ENCODE results near the gene LHFPL2. TPM values are rescaled to one million over a fixed set of nuclear protein-coding genes. Genes with fewer than 3 reads are reported as not detected.

LHFPL2 gene
- total and polyA plus RNA-seq, 9 of the 15 experiments (the other 6 are each of a cell fraction or from before 2014, with no cell fraction given), result 1.0 to 6.6 (median 4.6) TPM

- no peak for TF ChIP-seq ZNF512 (tag; IDR thresholded peaks at IDR 0.05)
- TF ChIP-seq CREB5 (CRISPR knock-in tag; IDR thresholded peaks at IDR 0.05), result no peak
- no peak for TF ChIP-seq ESRRA (IDR thresholded peaks at IDR 0.05; ENCODE audit: borderline replicate concordance, low read depth)
- TF ChIP-seq MEF2A (IDR thresholded peaks at IDR 0.05; ENCODE audit: control insufficient read depth, low read depth, low read length), result no peak
- TF ChIP-seq GMEB1 (CRISPR knock-in tag; IDR thresholded peaks at IDR 0.05), result no peak
Measured at GRCh38 chr5:78476795-78477194, 171.8 kb downstream of the LHFPL2 start (continued).

GRCh38 chr5:78475370-78475769 is 173.2 kb downstream of the LHFPL2 start:
- POLR2A ChIA-PET, result interaction anchor here (0.7 to 0.8 kb wide), 2 partner anchors 13 to 594 kb away, joined by 3 read pairs; no protein-coding TSS in a partner anchor
- no peak for FAIRE-seq
- no peak for ATAC-seq
- Histone ChIP-seq H3K27ac (ENCODE audit: extremely low read depth, low read depth, low read length) (no peak overlapping the region), H3K4me1 (replicated peaks in 1 of 2; ENCODE audit: control insufficient read depth in 2 of 2, insufficient read depth in 2 of 2, low read length in 2 of 2) (peaks cover 0 to 23% of the 10 kb centered on the region in 2 experiments; a peak in 3 of 5 replicates), H3K27me3 (ENCODE audit: control insufficient read depth in 2 of 2, insufficient read depth in 2 of 2, low read length in 2 of 2) (no peaks in the 10 kb centered on the region), H3K9me3 (replicated peaks; ENCODE audit: control insufficient read depth, insufficient read depth, low read depth, low read length) (no peaks in the 10 kb centered on the region), H3K4me3 (no peak overlapping the region), H3K9me1 (ENCODE audit: control insufficient read depth, insufficient read depth, low read length) (no peaks in the 10 kb centered on the region), H3K79me2 (ENCODE audit: control insufficient read depth, insufficient read depth, low read length) (no peaks in the 10 kb centered on the region), H4K20me1 (replicated peaks; ENCODE audit: control insufficient read depth, insufficient read depth, low read length) (no peaks in the 10 kb centered on the region), H3K9ac (ENCODE audit: insufficient read depth in 1 of 2, low read depth in 2 of 2, low read length in 2 of 2) (no peak overlapping the region), H2AFZ (ENCODE audit: low read depth, low read length) (no peak overlapping the region), H3K4me2 (ENCODE audit: insufficient read depth, low read length) (no peak overlapping the region), H3K36me3 (ENCODE audit: control insufficient read depth, insufficient read depth, low read length) (no peaks in the 10 kb centered on the region; the same call in 2 of the 3 replicates)
- intact Hi-C loops (cut with micrococcal nuclease) (loop anchor here (10.0 kb wide), 1 partner anchor 489 kb away; no protein-coding TSS in a partner anchor), in situ Hi-C loops (cut with MboI) (no loop called here)
- DNase-seq (ENCODE audit: extremely low read depth in 1 of 4, low spot score in 3 of 4), result no peak
- CTCF ChIA-PET (ENCODE audit: low intra/inter-chr PET ratio), result no interaction called here
- no TSS peak for BruUV-seq (replicated peaks)
- WGBS (ENCODE audit: insufficient coverage, low coverage, missing lambda C conversion rate), result 90% methylated on average over 3 of the region's 3 CpGs
- TF ChIP-seq CBFA2T2 (conservative IDR thresholded peaks at IDR 0.05) (no peak), ZNF512 (tag; IDR thresholded peaks at IDR 0.05) (no peak), ZNF764 (CRISPR knock-in tag; IDR thresholded peaks at IDR 0.05; ENCODE audit: low read depth) (no peak), KDM4B (IDR thresholded peaks at IDR 0.05; ENCODE audit: borderline replicate concordance in 2 of 2, low read depth in 1 of 2) (no peak), ZNF780A (CRISPR knock-in tag; IDR thresholded peaks at IDR 0.05) (no peak), FOXM1 (IDR thresholded peaks at IDR 0.05; ENCODE audit: low read depth) (no peak), FOXM1 (CRISPR knock-in tag; IDR thresholded peaks at IDR 0.05; ENCODE audit: low read depth) (no peak)

Data from K562 (cell line).